Body of pancreas (tissue), 4 donors: ENCODE results near the gene SNX24. TPM values are rescaled to one million over a fixed set of nuclear protein-coding genes. Genes with fewer than 3 reads are reported as not detected.

Source experiments
- ATAC-seq: fragments of 150-250 bp; one replicate; pipeline ENCODE4 v1.9.1; 2016
- DNase-seq, 4 donors: peaks; one replicate each; pipeline ENCODE4 v3.0.0-alpha.2; 2019
- H3K27ac ChIP-seq, 4 donors: fragments of 200-600 bp; sonication (generic); 1 replicate in 3 of 4; 2 replicates in 1 of 4; pipeline versions ENCODE4 v1.5.1 to v1.6.1; 2016 to 2019; ENCODE audit warnings: mild to moderate bottlenecking in 1 of 4, mixed read lengths in 1 of 4, moderate library complexity in 1 of 4
- H3K27me3 ChIP-seq, 2 donors: fragments of 200-600 bp; sonication (generic); one replicate each; pipeline ENCODE4 v1.6.0; 2016; ENCODE audit warnings: mild to moderate bottlenecking in 1 of 2
- H3K36me3 ChIP-seq, 2 donors: fragments of 200-600 bp; sonication (generic); replicated peaks in 1 of 2; 2 replicates each; pipeline ENCODE4 v1.5.1; 2016; ENCODE audit warnings: low read depth in 2 of 2; ENCODE audit not compliant: insufficient read depth in 1 of 2
- H3K4me1 ChIP-seq: fragments of 200-600 bp; sonication (generic); one replicate; pipeline ENCODE4 v1.6.0; 2016
- H3K4me3 ChIP-seq, 2 donors: fragments of 200-600 bp; sonication (generic); 1 replicate in 1 of 2; 2 replicates in 1 of 2; pipeline ENCODE4 v1.5.1; 2016 to 2019
- H3K9me3 ChIP-seq, 3 donors: fragments of 200-600 bp; sonication (generic); 1 replicate in 2 of 3; 2 replicates in 1 of 3; pipeline ENCODE4 v1.5.1; 2016
- CTCF ChIP-seq, 7 experiments: fragments of 450-650 bp in 4 of 7; fragments of 200-600 bp in 3 of 7; sonication (generic) in 3 of 7; IDR thresholded peaks; one replicate each; pipeline ENCODE4 v1.5.1; 2016 to 2019; ENCODE audit warnings: antibody characterized with exemption in 7 of 7
- POLR2A ChIP-seq, 3 donors: fragments of 450-650 bp; IDR thresholded peaks; one replicate each; pipeline ENCODE4 v1.6.1; 2016; ENCODE audit warnings: antibody characterized with exemption in 3 of 3, mild to moderate bottlenecking in 2 of 3
- WGBS, 2 donors: methylation state at CpG; one replicate each; pipeline ENCODE4 v1.1.5; 2017; 5-methylcytosine and 5-hydroxymethylcytosine counted together
- intact Hi-C: fragments of 100-400 bp; cut with DNase I; formaldehyde crosslinking; loops from one replicate; pipeline ENCODE4 v1.15.1; 2023
- total RNA-seq, 2 donors: library from RNA; depleted of rRNA; stranded (reverse); fragments of >200 nt; gene quantifications; one replicate each; pipeline ENCODE4 v1.1.0, GENCODE V29; 2016

The SNX24 gene
- total RNA-seq, 2 donors from 2014 or later: 6.7 to 19.1 TPM

- 85 to 100% methylated on average over 1 of the region's 1 CpG for WGBS, 2 donors
- no peaks in the 10 kb centered on the region for H3K27me3 ChIP-seq
- DNase-seq (no peak), ATAC-seq (no peak)
- H3K9me3 ChIP-seq: no peaks in the 10 kb centered on the region
- no peaks in the 10 kb centered on the region for H3K36me3 ChIP-seq
- TF ChIP-seq POLR2A (IDR thresholded peaks at IDR 0.05): no peak
- no peak for TF ChIP-seq CTCF (IDR thresholded peaks at IDR 0.05)
- H3K4me3 ChIP-seq: no peak overlapping the region
- no peak overlapping the region for H3K27ac ChIP-seq
- intact Hi-C loops: no loop called here
- no peaks in the 10 kb centered on the region for H3K4me1 ChIP-seq
Measured at GRCh38 chr5:122929001-122929400, 83.6 kb downstream of the SNX24 start.

- TF ChIP-seq POLR2A (IDR thresholded peaks at IDR 0.05) (no peak), CTCF (IDR thresholded peaks at IDR 0.05) (no peak)
- 95 to 98% methylated on average over 1 of the region's 1 CpG for WGBS, 2 donors
- Histone ChIP-seq H3K9me3 (no peaks in the 10 kb centered on the region), H3K4me1 (no peaks in the 10 kb centered on the region), H3K27me3 (no peaks in the 10 kb centered on the region), H3K27ac (no peak overlapping the region), H3K36me3 (no peaks in the 10 kb centered on the region), H3K4me3 (no peak overlapping the region)
- no peak for ATAC-seq
- DNase-seq: no peak
- intact Hi-C loops: no loop called here
Measured at GRCh38 chr5:122929980-122930379, 84.6 kb downstream of the SNX24 start.

GRCh38 chr5:122933956-122934355, 88.5 kb downstream of the SNX24 start:
- no peak for TF ChIP-seq CTCF (IDR thresholded peaks at IDR 0.05)
- TF ChIP-seq POLR2A (IDR thresholded peaks at IDR 0.05): no peak
- H3K4me1 ChIP-seq: no peaks in the 10 kb centered on the region
- intact Hi-C loops: no loop called here
- no peaks in the 10 kb centered on the region for H3K36me3 ChIP-seq
- no peak overlapping the region for H3K4me3 ChIP-seq
- H3K9me3 ChIP-seq: peaks cover 0 to 3% (median 0%) of the 10 kb centered on the region in 3 donors
- H3K27me3 ChIP-seq: no peaks in the 10 kb centered on the region
- 86 to 90% methylated on average over 5 to 7 of the region's 7 CpGs for WGBS, 2 donors
- DNase-seq: no peak
- H3K27ac ChIP-seq: no peak overlapping the region
- ATAC-seq: no peak

- no peaks in the 10 kb centered on the region for H3K27me3 ChIP-seq
- no peaks in the 10 kb centered on the region for H3K4me1 ChIP-seq
- no peak for TF ChIP-seq CTCF (IDR thresholded peaks at IDR 0.05)
- H3K27ac ChIP-seq: no peak overlapping the region
- intact Hi-C loops: no loop called here
- peaks cover 0 to 3% (median 0%) of the 10 kb centered on the region in 3 donors for H3K9me3 ChIP-seq
- H3K4me3 ChIP-seq: no peak overlapping the region
- no peaks in the 10 kb centered on the region for H3K36me3 ChIP-seq
- DNase-seq (no peak), ATAC-seq (no peak)
- 91 to 100% methylated on average over 1 of the region's 1 CpG for WGBS, 2 donors
Measured at GRCh38 chr5:122936088-122936487, 90.7 kb downstream of the SNX24 start.

- intact Hi-C loops: no loop called here
- 49 to 52% methylated on average over 4 of the region's 4 CpGs for WGBS, 2 donors
- ATAC-seq: no peak
Measured at GRCh38 chr5:122937914-122938313, 92.5 kb downstream of the SNX24 start.

More at GRCh38 chr5:122937914-122938313, 92.5 kb downstream of the SNX24 start:
- H3K36me3 ChIP-seq: no peaks in the 10 kb centered on the region
- peak; percentile 50 to 79 (median 66) for DNase-seq
- peaks cover 0 to 3% (median 0%) of the 10 kb centered on the region in 3 donors for H3K9me3 ChIP-seq
- no peak overlapping the region for H3K4me3 ChIP-seq
- H3K27ac ChIP-seq: no peak overlapping the region
- TF ChIP-seq CTCF (IDR thresholded peaks at IDR 0.05): no peak
- TF ChIP-seq POLR2A (IDR thresholded peaks at IDR 0.05): no peak
- H3K27me3 ChIP-seq: no peaks in the 10 kb centered on the region
- H3K4me1 ChIP-seq: no peaks in the 10 kb centered on the region
